Loucy (cell line): ENCODE measurements around the gene MEF2C.
"Not testable (repeated sequence)": the region's sequence is repeated elsewhere in the genome, so short reads cannot be mapped to it uniquely, and the experiment has no call there.

ENCODE experiments used
- H2AFZ ChIP-seq: fragments of 200-600 bp; sonication (generic); 2 replicates; pipeline ENCODE4 v1.6.0; 2016; ENCODE audit warnings: antibody characterized with exemption, mild to moderate bottlenecking, low read length, moderate library complexity
- H3F3A ChIP-seq: fragments of 200-600 bp; 2 replicates; pipeline ENCODE4 v1.6.0; 2016; ENCODE audit warnings: antibody characterized with exemption, low read depth, mild to moderate bottlenecking
- H3K27me3 ChIP-seq: fragments of 200-600 bp; sonication (generic); 2 replicates; pipeline ENCODE4 v1.6.1; 2014; ENCODE audit warnings: low read length, mild to moderate bottlenecking; ENCODE audit not compliant: insufficient read depth, poor library complexity, severe bottlenecking
- H3K36me3 ChIP-seq: fragments of 200-600 bp; sonication (generic); 2 replicates; pipeline ENCODE4 v1.6.1; 2016; ENCODE audit warnings: low read length; ENCODE audit not compliant: insufficient read depth
- H3K4me1 ChIP-seq: fragments of 200-600 bp; sonication (generic); 2 replicates; pipeline ENCODE4 v1.5.1; 2014; ENCODE audit warnings: low read length, mild to moderate bottlenecking; ENCODE audit not compliant: insufficient read depth, poor library complexity, severe bottlenecking
- H3K4me2 ChIP-seq: fragments of 200-600 bp; sonication (generic); 2 replicates; pipeline ENCODE4 v1.6.0; 2014; ENCODE audit warnings: antibody characterized with exemption, low read length, low read depth, mild to moderate bottlenecking; ENCODE audit not compliant: poor library complexity, severe bottlenecking
- H3K4me3 ChIP-seq: fragments of 200-600 bp; sonication (generic); 2 replicates; pipeline ENCODE4 v1.5.1; 2014; ENCODE audit warnings: low read length, mild to moderate bottlenecking, mixed read lengths; ENCODE audit not compliant: poor library complexity, severe bottlenecking
- H3K79me2 ChIP-seq: fragments of 200-600 bp; sonication (generic); 2 replicates; pipeline ENCODE4 v1.6.1; 2014; ENCODE audit warnings: low read length; ENCODE audit not compliant: insufficient read depth
- H3K9ac ChIP-seq: fragments of 200-600 bp; sonication (generic); 2 replicates; pipeline ENCODE4 v1.6.0; 2014; ENCODE audit warnings: mild to moderate bottlenecking, low read depth, low read length, moderate library complexity; ENCODE audit not compliant: poor library complexity, severe bottlenecking
- H3K9me2 ChIP-seq: fragments of 200-600 bp; sonication (generic); replicated peaks from 2 replicates; pipeline ENCODE4 v1.6.1; 2016; ENCODE audit warnings: low read depth, low read length, mixed read lengths
- H3K9me3 ChIP-seq: fragments of 200-600 bp; sonication (generic); 2 replicates; pipeline ENCODE4 v1.6.1; 2014; ENCODE audit warnings: mild to moderate bottlenecking, antibody characterized with exemption, low read length, low read depth; ENCODE audit not compliant: insufficient read depth
- H4K20me1 ChIP-seq: fragments of 200-600 bp; sonication (generic); 2 replicates; pipeline ENCODE4 v1.6.0; 2014; ENCODE audit warnings: antibody characterized with exemption, low read length, mild to moderate bottlenecking; ENCODE audit not compliant: insufficient read depth, poor library complexity, severe bottlenecking
- EZH2phosphoT487 ChIP-seq: fragments of 200-600 bp; IDR thresholded peaks from 2 replicates; pipeline ENCODE4 v1.6.1; 2018; ENCODE audit warnings: antibody characterized with exemption, mild to moderate bottlenecking, moderate library complexity, borderline replicate concordance
- TF ChIP-seq, protein P1 (sequence below): fragments of 200-600 bp; sonication (generic); conservative IDR thresholded peaks from 2 replicates; pipeline ENCODE4 v1.5.1; 2014; ENCODE audit warnings: mild to moderate bottlenecking, antibody characterized with exemption, low read length

Gene MEF2C

DNA sequence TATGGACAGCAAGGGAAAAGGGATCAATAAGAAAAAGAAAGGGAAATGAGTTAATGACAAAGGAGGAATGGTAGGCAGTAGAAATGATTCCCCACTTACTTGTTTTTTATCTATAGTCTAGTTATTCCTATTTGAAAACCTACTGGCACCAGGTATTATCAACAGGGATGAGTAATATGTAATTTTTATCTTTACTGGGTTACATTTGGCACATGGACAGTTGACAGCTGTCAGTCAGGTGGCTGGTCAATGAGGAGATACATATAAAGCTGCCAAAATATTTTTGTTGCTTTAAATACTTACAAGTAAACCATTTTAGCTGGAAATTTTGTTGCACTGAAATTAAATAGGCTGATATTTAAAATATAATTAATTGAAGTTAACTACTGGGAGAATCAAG is 18.1 kb upstream of the MEF2C start:
- not testable (repeated sequence) for H3K27me3 ChIP-seq, H3F3A ChIP-seq, H3K9ac ChIP-seq, H3K9me3 ChIP-seq, H3K4me2 ChIP-seq, H4K20me1 ChIP-seq, H3K9me2 ChIP-seq, H3K79me2 ChIP-seq, H2AFZ ChIP-seq, H3K4me1 ChIP-seq, H3K36me3 ChIP-seq, H3K4me3 ChIP-seq

DNA sequence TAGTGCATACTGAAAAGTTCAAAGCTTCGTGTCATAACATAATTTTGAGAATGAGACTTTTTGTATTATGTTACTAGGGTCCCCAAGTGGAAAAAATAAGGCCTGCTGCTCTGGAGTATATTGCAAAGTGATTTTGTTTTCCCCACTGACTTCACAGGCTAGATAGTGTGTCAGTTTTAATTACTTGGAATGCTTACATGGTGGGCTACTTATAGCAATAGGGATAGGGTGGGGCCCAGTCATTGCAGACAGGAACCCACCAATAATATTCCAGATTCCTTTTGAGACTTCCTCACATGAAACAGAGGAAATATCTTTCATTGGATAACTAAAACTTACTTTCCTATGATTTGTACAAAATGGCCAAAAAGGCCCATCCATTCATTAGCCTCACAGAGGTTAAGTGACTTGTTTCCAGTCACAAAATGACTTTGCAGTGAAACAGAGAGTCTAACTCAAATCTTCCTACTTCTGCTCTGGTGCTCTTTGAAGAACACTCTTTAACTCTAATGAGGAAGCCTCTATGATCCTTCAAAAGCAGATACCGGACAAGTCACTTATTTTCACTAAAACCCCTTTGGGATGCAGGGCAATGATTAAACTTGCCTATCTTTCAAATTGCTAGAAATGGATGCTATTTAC is 16.2 kb upstream of the MEF2C start:
- no peaks in the 10 kb centered on the region for H3K9me2 ChIP-seq
- no peaks in the 10 kb centered on the region for H3F3A ChIP-seq
- H2AFZ ChIP-seq: no peak overlapping the region
- no peak overlapping the region for H3K4me2 ChIP-seq
- no peaks in the 10 kb centered on the region for H4K20me1 ChIP-seq
- no peaks in the 10 kb centered on the region for H3K27me3 ChIP-seq
- TF ChIP-seq, protein P1, sequence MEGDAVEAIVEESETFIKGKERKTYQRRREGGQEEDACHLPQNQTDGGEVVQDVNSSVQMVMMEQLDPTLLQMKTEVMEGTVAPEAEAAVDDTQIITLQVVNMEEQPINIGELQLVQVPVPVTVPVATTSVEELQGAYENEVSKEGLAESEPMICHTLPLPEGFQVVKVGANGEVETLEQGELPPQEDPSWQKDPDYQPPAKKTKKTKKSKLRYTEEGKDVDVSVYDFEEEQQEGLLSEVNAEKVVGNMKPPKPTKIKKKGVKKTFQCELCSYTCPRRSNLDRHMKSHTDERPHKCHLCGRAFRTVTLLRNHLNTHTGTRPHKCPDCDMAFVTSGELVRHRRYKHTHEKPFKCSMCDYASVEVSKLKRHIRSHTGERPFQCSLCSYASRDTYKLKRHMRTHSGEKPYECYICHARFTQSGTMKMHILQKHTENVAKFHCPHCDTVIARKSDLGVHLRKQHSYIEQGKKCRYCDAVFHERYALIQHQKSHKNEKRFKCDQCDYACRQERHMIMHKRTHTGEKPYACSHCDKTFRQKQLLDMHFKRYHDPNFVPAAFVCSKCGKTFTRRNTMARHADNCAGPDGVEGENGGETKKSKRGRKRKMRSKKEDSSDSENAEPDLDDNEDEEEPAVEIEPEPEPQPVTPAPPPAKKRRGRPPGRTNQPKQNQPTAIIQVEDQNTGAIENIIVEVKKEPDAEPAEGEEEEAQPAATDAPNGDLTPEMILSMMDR: no peak
- no peak for TF ChIP-seq EZH2phosphoT487
- no peaks in the 10 kb centered on the region for H3K79me2 ChIP-seq
- no peak overlapping the region for H3K4me3 ChIP-seq
- no peaks in the 10 kb centered on the region for H3K4me1 ChIP-seq
- H3K9ac ChIP-seq: no peak overlapping the region
- H3K36me3 ChIP-seq: no peaks in the 10 kb centered on the region
- no peaks in the 10 kb centered on the region for H3K9me3 ChIP-seq

DNA sequence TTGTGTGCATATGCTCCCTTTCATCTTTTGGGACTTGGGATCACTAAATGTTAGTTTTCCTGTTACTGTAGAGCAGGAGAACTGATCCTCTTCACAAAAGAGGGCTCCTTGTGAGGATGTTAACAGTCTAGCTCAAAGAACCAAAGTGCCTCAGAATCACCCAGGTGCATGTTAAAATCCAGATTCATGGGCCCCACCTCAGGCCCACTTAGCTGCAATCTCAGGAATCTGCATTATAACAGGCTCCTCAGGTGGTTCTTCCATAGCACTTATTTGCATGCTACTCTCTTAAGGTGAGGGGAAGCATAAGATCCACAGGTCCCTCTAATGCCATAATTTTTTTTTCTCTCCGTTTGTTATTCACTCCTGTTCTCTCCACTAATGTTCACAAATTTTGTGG is 14.8 kb upstream of the MEF2C start:
- Histone ChIP-seq H3K9me3 (no peaks in the 10 kb centered on the region), H3K27me3 (no peaks in the 10 kb centered on the region), H3K4me3 (no peak overlapping the region), H3K79me2 (no peaks in the 10 kb centered on the region), H3K9me2 (no peaks in the 10 kb centered on the region), H2AFZ (no peak overlapping the region), H3K36me3 (no peaks in the 10 kb centered on the region), H3F3A (no peaks in the 10 kb centered on the region), H3K9ac (no peak overlapping the region), H4K20me1 (no peaks in the 10 kb centered on the region), H3K4me1 (no peaks in the 10 kb centered on the region), H3K4me2 (no peak overlapping the region)
- no peak for TF ChIP-seq EZH2phosphoT487
- TF ChIP-seq, protein P1: no peak
